Astrocyte of the cerebellum (primary cell): Measurements from ENCODE around the gene NCOR1.

Experiments
- DNase-seq: peaks from one replicate; pipeline ENCODE4 v3.0.0-alpha.2; 2011; ENCODE audit warnings: low read depth
- H3K4me3 ChIP-seq: 2 replicates; pipeline ENCODE4 v1.5.1; 2011; ENCODE audit warnings: mild to moderate bottlenecking, low read depth, low read length, moderate library complexity
- CTCF ChIP-seq: IDR thresholded peaks from 2 replicates; pipeline ENCODE4 v1.5.1; 2012; ENCODE audit warnings: low read length, low read depth, moderate library complexity, mild to moderate bottlenecking; ENCODE audit errors: missing control alignments
- in situ Hi-C: cut with HindIII; loops from 2 replicates; pipeline ENCODE4 v1.10.0; 2017; ENCODE audit warnings: low sequenced_read_pairs

Gene NCOR1

GRCh38 chr17:15996322-15996721 lies 219.0 kb downstream of the NCOR1 start:
- no peak for TF ChIP-seq CTCF
- in situ Hi-C loops: no loop called here
- no peak overlapping the region for H3K4me3 ChIP-seq
- no peak for DNase-seq

DNA sequence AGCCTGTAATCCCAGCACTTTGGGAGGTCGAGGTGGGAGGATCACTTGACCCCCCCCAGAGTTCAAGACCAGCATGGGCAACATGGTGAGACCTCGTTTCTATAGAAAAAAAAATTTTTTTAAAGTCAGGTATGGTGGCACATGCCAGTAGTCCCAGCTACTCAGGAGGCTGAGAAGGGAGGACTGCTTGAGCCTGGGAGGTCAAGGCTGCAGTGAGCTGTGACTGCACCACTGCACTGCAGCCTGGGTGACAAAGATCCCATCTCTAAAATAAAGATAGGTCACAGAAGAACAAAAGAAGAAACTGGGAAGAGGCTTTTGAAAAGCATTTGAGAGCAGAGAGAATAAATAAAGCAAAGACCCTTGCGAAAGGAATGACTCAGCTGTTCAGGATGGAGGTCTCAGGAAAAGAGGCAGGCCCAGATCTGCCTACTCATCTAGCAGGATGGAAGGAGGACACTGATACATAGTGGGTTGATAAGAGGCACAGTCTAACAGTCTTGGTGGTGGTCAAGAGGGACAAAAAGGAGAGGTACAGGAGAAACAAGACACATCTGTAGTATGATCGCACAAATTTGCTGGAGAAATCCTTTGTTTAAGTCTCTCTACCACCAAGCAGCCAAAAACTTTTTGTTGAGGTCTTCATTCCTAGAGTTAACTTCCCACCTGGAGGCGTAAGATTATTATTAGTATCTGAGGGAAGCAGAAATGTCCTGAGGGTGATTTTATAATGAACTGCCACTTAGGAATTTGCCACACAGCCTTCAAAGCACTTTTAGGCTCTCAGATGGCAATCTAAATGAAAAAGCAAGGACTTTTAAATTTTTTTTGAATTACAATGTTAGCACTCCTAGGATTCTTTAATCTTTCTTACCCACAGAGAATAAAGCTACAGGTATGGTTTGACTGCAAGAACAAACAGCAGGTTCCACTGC lies 233.4 kb downstream of the NCOR1 start:
- no peak for DNase-seq
- in situ Hi-C loops: no loop called here
- no peak overlapping the region for H3K4me3 ChIP-seq
- no peak for TF ChIP-seq CTCF

- in situ Hi-C loops: no loop called here
- H3K4me3 ChIP-seq: no peak overlapping the region
- DNase-seq: no peak
- TF ChIP-seq CTCF: no peak
Observed at GRCh38 chr17:15981208-15981607, 234.1 kb downstream of the NCOR1 start.
